Cortex of kidney (tissue), 1 donor: Measurements from ENCODE around the gene SGCD.

Experiments used
- DNase-seq: peaks from one replicate; lab custom pipeline; 2025; lab: John Stamatoyannopoulos, UW

SGCD gene

DNA sequence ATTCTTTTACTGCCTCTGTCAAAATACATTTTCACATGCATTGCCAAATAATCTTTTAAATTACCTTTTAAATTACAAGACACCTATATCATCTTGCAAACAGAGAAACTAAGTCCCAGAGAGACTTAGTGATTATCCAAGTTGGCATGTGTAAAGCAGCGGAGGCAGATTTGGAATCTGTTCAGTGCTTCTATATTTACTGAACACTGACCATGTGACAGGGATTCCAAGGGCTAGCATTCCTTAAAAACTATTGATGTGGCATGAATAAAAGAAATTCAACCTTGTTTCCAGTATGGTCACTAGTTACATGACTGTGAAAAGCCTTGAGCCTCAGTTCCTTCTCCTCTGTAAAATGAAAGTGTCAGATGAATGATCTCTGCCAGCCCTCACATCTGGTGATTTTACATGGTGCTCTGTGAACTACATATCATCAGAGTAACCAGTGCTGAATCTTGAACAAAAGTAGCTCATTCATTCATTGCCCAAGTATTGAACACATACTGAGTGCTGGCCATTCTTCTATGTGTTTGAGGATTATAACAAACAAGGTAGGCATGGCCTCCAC is 451.3 kb downstream of the SGCD start:
- no peak for DNase-seq

- DNase-seq: no peak
These were observed 451.8 kb downstream of the SGCD start for GRCh38 chr5:156778752-156779151.

GRCh38 chr5:156779436-156779835 is 452.5 kb downstream of the SGCD start:
- DNase-seq: no peak

DNA sequence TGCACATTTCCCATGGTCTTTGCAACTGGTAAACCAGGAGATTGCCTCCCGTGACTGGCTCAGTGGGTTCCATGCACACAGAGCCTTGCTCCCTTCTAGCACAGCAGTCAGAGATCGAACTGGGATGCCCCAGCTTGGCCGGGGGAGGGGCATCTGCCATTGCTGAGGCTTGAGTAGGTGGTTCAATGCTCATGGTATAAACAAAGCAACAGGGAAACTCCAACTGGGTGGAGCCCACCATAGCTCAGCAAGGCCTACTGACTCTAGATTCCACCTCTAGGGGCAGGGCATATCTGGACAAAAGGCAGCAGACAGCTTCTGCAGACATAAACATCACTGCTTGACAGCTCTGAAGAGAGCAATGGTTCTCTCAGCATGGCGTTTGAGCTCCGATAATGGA is 456.1 kb downstream of the SGCD start:
- DNase-seq: no peak

GRCh38 chr5:156794687-156795086 is 467.7 kb downstream of the SGCD start:
- no peak for DNase-seq

DNA sequence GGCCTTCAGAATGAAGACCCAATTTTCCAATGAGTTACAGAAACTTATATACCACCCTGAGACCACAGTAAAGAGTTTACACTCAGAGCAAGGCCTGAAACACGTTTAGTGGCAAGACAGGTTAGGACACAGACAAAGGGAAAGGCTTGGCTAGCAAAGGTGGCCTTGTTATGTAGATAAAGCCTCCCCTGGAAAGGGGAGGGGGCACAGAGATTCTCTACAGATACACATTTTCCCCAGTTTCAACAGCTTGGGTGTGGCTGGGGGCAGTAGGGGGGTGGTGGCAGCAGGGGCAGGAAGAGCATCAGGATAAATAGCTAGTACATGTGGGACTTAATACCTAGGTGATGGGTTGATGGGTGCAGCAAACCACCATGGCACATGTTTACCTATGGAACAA is 471.2 kb downstream of the SGCD start:
- DNase-seq: no peak

GRCh38 chr5:156799171-156799570 is 472.2 kb downstream of the SGCD start:
- DNase-seq: no peak

DNA sequence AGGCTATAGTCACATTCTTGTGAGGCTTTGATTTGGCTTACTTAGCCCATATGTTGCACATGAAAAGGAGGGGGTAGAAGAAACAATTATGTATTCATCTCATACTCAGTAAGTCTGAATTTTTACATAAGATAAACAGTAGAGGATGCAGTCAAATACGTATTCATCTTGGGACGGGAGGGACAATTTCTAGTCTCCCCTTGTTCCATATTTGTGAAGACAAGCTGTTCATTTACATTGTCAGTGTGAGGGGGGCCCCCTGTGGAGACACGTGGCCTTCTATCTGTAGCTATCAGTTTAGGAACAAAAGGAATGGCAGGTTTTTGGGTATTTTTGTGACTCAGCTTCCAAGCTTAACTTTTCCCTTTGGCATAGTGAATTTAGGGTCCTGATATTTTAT is 474.0 kb downstream of the SGCD start:
- no peak for DNase-seq

DNA sequence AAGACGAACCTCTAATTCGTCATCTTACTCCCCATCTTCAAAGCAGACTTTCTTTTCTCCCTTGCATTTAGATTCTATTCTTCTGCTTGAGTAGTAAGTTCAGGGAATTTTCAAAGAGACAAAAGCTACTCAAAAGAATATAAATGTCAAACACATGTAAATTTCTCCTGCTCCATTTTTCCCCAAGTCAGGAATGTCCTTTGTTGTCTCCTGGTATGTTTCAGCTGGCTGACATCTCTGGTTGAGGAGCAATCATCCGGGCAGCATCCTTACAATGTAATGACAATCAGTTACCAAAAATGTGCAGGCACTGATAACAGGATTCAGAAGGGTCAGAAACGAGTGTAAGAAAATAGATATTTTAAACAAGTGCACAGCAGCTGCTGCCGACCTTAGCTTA is 475.5 kb downstream of the SGCD start:
- DNase-seq: no peak

DNA sequence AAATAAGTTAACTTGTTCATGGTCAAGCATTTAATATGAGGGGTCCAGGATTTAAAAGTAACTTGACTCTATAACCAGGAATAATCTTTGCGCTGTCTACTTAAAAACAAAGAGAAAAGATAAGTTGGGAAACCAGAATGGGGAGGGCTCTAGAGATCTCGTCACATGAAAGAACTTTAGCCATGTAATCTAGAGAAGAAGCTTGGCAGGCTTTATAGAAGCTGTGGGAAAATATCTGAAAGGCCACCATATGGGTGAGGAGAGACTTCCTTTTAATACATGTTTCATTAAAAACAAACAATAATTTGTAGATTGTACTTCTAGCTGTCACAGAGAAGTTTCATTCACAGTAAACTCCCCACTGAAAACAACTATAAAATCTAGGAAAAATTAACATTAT is 476.4 kb downstream of the SGCD start:
- no peak for DNase-seq

DNA sequence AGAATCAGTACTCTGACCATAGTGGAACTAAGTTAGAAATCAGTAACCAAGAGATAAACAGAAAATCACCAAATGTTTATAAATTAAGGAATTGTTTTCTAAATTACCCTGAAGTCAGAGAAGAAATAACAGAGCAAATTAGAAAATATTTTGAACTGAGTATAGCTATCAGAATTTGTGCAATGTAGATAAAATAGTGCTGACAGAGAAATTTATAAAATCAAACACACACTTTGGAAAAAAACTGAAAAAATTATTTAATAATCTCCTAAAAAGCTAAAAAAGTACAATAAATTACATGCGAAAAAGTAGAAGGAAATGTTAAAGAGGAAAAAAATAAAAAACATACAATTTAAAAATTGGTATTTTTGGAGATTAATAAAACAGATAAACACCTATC is 486.0 kb downstream of the SGCD start:
- DNase-seq: no peak

GRCh38 chr5:156815988-156816599 is 489.1 kb downstream of the SGCD start:
- DNase-seq: no peak
